Activated gamma-delta T cell treated with anti-CD3 and anti-CD28 coated beads, Interleukin-2, amount 50 U/mL, for 16 hours (primary cell): Measurements from ENCODE around the gene PLEKHN1.

Experiments
- DNase-seq: peaks from one replicate; pipeline ENCODE4 v3.0.0-alpha.2; 2020; ENCODE audit warnings: low read depth

PLEKHN1 gene

GRCh38 chr1:960363-961131 is 5.7 kb upstream of the PLEKHN1 start, which contains the start of gene KLHL17:
Gene KLHL17 (plus strand): TSS chr1:960584. CDS start chr1:960694, 110 bp downstream.
- peak; percentile 66 for DNase-seq

GRCh38 chr1:961132-961669 is 5.1 kb upstream of the PLEKHN1 start:
- DNase-seq: no peak

- DNase-seq: no peak
Measured at GRCh38 chr1:962381-963300, 3.6 kb upstream of the PLEKHN1 start.

DNA sequence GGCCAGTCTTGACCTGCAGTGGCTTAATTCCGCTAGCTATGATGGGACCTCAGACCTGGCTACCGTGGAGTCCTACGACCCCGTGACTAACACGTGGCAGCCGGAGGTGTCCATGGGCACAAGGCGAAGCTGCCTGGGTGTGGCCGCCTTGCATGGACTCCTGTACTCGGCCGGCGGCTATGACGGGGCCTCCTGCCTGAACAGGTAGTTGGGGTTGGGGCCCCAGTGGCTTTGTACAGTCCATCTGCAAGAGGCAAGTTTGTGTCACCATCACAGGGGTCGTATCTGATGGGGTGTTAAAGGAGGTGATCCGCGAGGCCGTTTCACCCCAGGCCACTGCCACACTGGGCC is 3.0 kb upstream of the PLEKHN1 start:
- no peak for DNase-seq

GRCh38 chr1:963746-964525 is 2.3 kb upstream of the PLEKHN1 start:
- no peak for DNase-seq

DNA sequence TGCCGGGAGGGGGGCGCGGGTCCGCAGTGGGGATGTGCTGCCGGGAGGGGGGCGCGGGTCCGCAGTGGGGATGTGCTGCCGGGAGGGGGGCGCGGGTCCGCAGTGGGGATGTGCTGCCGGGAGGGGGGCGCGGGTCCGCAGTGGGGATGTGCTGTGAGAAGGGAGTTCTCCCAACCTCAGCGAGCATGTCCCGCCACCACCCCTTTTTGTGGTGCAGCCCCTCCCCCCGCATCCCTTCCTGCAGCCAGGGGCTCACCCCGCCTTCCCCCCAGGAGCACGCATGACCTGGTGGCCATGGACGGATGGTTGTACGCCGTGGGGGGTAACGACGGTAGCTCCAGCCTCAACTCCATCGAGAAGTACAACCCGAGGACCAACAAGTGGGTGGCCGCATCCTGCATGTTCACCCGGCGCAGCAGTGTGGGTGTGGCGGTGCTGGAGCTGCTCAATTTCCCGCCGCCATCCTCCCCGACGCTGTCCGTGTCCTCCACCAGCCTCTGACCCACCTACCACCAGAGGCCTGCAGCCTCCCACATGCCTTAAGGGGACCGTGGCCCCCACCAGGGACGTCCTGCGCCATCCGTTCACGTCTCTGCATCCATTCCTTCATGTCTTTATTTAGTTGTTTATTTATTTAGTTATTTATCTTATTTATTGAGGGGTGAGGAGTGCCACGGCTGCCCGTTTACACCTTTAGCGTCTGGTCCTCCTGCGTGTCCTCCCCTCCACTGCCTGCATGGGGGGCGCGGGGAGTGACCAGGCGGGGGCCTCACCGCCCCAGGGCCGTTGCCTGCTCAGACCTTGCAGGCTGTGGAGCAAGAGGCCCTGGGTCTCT is 1.4 kb upstream of the PLEKHN1 start:
- no peak for DNase-seq

DNA sequence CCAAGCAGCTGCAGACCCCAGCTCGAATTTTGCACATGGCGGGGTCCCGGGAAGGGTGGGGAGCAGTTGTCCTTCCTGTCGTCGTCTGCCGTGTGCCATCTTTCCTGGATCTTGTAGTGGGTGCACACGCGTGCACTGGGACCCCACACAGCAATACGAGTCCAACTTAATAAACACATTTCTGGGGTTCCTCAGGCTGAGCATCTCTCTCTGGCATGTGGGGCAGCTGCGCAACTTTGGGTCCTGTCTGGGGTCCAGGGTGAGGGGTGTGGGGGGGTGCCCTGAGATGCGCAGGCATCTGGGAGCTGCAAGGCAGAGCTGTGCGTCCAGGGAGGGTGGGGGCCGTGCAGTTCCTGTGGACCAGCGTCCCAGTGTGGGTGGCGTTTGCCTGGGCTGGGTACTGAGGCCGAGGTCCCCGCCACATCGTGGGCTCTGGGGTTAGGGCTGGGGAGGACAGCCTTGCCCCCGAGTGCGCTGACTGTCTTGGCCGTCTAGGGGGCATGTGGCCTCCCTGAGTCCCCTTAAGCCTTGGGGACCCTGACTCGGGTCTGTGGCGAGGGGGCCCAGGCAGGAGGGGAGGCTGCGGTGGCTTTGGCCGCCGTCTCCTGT is 652 bp upstream of the PLEKHN1 start:
- DNase-seq: no peak

DNA sequence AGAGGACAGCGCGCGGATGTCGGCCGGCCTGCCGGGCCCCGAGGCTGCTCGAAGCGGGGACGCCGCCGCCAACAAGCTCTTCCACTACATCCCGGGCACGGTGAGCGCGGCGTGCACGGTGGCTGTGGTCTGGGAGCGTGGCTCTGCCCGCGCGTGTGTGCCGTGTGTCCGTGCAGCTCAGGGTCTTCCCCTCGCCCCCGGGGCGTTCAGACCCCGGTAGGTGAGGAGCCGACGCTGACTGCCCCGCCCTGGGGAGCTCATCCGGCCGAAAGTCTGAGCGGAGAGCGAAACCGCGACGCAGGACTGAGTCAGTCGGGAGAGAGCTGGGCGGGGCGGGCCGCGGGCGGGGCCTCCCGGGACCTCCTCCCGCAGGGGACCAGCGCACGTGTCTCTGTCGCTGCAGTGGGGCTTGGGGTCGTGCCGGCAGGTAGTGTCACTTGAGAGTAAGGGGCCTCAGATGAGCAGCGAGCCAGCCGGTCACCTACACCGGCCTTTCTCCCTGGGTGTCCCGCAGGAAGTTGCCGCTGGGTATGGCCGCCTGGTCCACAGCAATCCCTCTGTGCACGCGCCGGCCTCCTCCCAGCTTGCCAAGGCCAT is 520 bp downstream of the PLEKHN1 start:
- peak; percentile 72 for DNase-seq

GRCh38 chr1:967466-968343 is 1.4 kb downstream of the PLEKHN1 start:
- no peak for DNase-seq

DNA sequence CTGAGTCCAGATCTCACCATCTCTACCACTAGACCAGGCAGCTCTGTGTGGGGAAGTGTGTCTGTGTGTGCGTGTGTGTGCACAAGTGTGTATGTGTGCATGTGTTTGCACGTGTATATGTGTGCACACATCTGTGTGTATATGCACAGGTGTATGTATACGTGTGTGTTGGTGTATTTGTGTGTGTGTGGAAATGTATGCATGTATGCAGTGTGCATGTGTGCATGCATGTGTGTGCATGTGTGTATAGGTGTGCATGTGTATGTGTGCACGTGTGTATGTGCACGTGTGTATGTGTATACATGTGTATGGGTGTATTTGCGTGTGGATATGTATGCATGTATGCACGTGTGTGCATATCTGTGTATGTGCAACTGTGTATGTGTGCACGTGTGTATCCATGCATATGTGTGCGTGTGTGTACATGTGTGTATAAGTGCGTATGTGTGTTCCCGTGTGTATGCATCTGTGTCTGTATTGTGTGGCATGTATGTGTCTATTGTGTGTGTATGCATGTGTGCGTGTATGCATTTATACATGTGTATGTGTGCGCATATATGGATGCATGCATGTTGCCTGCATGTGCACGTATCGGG is 3.1 kb downstream of the PLEKHN1 start:
- DNase-seq: no peak

- no peak for DNase-seq
Measured at GRCh38 chr1:970242-970972, 4.1 kb downstream of the PLEKHN1 start.

DNA sequence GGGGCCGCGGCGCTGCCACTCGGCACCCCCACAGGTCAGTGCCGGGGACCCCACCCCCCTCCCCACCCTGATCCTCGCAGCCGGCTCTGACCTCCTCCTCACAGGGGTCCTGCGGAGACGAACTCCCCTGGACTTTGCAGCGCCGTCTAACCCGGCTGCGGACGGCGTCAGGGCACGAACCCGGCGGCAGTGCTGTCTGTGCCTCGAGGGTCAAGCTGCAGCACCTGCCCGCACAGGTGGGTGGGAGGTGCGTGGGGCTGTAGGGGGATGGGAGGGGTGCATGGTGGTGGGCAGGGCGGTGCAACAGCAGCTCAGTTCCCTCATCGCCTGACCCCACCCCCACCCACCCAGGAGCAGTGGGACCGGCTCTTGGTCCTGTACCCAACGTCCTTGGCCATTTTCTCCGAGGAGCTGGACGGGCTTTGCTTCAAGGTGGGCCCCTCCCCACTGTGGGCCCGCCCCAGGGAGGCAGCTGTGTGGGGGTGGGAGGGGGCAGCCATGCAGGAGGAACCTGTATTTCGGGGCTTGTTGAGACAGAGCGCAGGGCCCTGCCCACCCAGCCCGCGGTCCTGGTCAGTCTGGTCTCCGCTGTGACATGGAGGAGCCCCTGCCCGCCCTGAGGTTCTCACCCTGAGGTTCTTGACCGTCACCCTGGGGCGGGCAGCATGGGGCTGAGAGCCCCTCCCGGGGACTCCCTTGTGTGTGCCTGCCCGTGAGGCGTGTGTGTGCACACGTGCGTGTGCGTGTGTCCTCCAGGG is 4.9 kb downstream of the PLEKHN1 start:
- no peak for DNase-seq

GRCh38 chr1:971751-972506 is 5.6 kb downstream of the PLEKHN1 start:
- DNase-seq: no peak

- DNase-seq: no peak
Measured at GRCh38 chr1:972726-973458, 6.6 kb downstream of the PLEKHN1 start.

GRCh38 chr1:973459-974292 is 7.4 kb downstream of the PLEKHN1 start:
- no peak for DNase-seq
